ENCODE results near the gene ZSCAN26.

GRCh38 chr6:28224131-28225055 lies 42.5 kb upstream of the ZSCAN26 start:
- TF ChIP-seq GATA3 (IDR thresholded peaks at IDR 0.05; ENCODE audit: low read depth, low read length) = no peak
- no peak for TF ChIP-seq GATA2 (IDR thresholded peaks at IDR 0.05; ENCODE audit: low read depth, low read length)
